ENCODE data around the gene BACE2.

- TF ChIP-seq, protein P1, sequence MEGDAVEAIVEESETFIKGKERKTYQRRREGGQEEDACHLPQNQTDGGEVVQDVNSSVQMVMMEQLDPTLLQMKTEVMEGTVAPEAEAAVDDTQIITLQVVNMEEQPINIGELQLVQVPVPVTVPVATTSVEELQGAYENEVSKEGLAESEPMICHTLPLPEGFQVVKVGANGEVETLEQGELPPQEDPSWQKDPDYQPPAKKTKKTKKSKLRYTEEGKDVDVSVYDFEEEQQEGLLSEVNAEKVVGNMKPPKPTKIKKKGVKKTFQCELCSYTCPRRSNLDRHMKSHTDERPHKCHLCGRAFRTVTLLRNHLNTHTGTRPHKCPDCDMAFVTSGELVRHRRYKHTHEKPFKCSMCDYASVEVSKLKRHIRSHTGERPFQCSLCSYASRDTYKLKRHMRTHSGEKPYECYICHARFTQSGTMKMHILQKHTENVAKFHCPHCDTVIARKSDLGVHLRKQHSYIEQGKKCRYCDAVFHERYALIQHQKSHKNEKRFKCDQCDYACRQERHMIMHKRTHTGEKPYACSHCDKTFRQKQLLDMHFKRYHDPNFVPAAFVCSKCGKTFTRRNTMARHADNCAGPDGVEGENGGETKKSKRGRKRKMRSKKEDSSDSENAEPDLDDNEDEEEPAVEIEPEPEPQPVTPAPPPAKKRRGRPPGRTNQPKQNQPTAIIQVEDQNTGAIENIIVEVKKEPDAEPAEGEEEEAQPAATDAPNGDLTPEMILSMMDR (IDR thresholded peaks at IDR 0.05; ENCODE audit: poor library complexity), result no peak
- no peak for TF ChIP-seq EZH2 (IDR thresholded peaks at IDR 0.05; ENCODE audit: borderline replicate concordance)
- TF ChIP-seq EZH2phosphoT487 (IDR thresholded peaks at IDR 0.05; ENCODE audit: low read depth, severe bottlenecking, unreplicated experiment), result no peak
Observed at GRCh38 chr21:41319273-41319672, 151.3 kb downstream of the BACE2 start.
